KMS-11 (cell line): ENCODE measurements around the gene KRT7.

Experiments used
- H2AFZ ChIP-seq: fragments of 200-600 bp; sonication (generic); 2 replicates; pipeline ENCODE4 v1.6.1; 2016; ENCODE audit warnings: antibody characterized with exemption, mixed run types, low read depth
- H3K27ac ChIP-seq: fragments of 200-600 bp; sonication (generic); 2 replicates; pipeline ENCODE4 v1.6.1; 2016; ENCODE audit warnings: mild to moderate bottlenecking, mixed run types
- H3K27me3 ChIP-seq: fragments of 200-600 bp; sonication (generic); 2 replicates; pipeline ENCODE4 v1.6.1; 2017; ENCODE audit warnings: mild to moderate bottlenecking, low read depth, mixed run types, moderate library complexity; ENCODE audit not compliant: insufficient read depth
- H3K36me3 ChIP-seq: fragments of 200-600 bp; sonication (generic); 2 replicates; pipeline ENCODE4 v1.6.1; 2017; ENCODE audit warnings: mild to moderate bottlenecking, mixed run types; ENCODE audit not compliant: insufficient read depth
- H3K4me1 ChIP-seq: fragments of 200-600 bp; sonication (generic); 2 replicates; pipeline ENCODE4 v1.6.1; 2016; ENCODE audit warnings: mild to moderate bottlenecking, low read depth, mixed run types; ENCODE audit not compliant: poor library complexity, severe bottlenecking
- H3K4me2 ChIP-seq: fragments of 200-600 bp; sonication (generic); 2 replicates; pipeline ENCODE4 v1.7.0; 2016; ENCODE audit warnings: mild to moderate bottlenecking, mixed run types
- H3K4me3 ChIP-seq: fragments of 200-600 bp; sonication (generic); IDR thresholded peaks from 2 replicates; pipeline ENCODE4 v1.6.1; 2017; ENCODE audit warnings: low read depth, low read length, mixed read lengths; ENCODE audit not compliant: insufficient read depth
- H3K79me2 ChIP-seq: fragments of 200-600 bp; sonication (generic); 2 replicates; pipeline ENCODE4 v1.6.1; 2016; ENCODE audit warnings: low read depth, mixed run types; ENCODE audit not compliant: insufficient read depth
- H3K9ac ChIP-seq: fragments of 200-600 bp; sonication (generic); 2 replicates; pipeline ENCODE4 v1.6.1; 2016; ENCODE audit warnings: mild to moderate bottlenecking, mixed run types
- H4K20me1 ChIP-seq: fragments of 200-600 bp; sonication (generic); 2 replicates; pipeline ENCODE4 v1.6.1; 2016; ENCODE audit warnings: mild to moderate bottlenecking, mixed run types; ENCODE audit not compliant: insufficient read depth
- TF ChIP-seq, protein P1 (sequence below): fragments of 200-600 bp; sonication (generic); conservative IDR thresholded peaks from 2 replicates; pipeline ENCODE4 v1.6.1; 2017; ENCODE audit warnings: low read depth, mild to moderate bottlenecking, antibody characterized with exemption, low read length, moderate library complexity, mixed read lengths

KRT7 gene

DNA sequence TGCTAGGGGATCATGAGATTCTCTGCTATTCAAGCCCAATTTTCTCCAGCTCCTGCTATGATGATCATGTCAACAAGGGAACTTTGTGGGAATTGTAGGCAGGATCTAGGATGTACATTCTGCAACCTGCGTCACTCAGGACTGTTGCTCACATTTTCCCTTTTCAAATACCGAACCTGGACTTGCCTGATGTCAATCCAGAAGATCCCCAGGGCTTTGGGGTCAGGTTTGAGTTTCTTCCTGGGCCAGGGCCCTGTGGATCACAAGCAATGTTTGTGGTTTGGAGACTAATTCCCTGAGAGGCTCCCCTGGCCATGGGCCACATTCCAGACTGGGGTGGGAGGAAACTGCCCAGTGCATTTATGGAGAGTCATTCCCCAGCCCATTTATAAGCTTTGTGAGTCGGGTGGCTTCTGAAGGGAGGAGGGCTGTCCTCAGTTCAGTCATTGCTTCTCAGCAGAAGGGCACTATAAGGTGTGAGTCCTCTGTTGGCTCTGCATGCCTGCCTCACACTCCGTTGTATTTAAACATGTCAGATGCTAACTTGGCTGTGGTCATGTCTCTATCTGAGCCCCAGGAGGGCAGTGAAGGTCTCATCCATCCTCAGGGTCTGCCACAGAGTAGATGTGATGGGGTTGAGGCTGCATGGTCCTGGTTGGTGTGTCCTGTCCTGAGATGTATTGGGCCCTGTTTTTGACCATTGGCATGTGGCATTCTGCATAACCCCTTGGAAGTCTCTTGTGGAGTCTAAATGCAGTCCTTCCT is 47.9 kb downstream of the KRT7 start:
- Histone ChIP-seq H3K36me3 (no peaks in the 10 kb centered on the region), H3K79me2 (no peaks in the 10 kb centered on the region), H3K4me2 (peak overlapping the region; percentile 38), H3K4me3 (no peak overlapping the region), H3K9ac (no peak overlapping the region), H2AFZ (no peak overlapping the region), H3K27me3 (no peaks in the 10 kb centered on the region), H3K27ac (no peak overlapping the region), H3K4me1 (peaks cover 34% of the 10 kb centered on the region), H4K20me1 (no peaks in the 10 kb centered on the region)
- TF ChIP-seq, protein P1, sequence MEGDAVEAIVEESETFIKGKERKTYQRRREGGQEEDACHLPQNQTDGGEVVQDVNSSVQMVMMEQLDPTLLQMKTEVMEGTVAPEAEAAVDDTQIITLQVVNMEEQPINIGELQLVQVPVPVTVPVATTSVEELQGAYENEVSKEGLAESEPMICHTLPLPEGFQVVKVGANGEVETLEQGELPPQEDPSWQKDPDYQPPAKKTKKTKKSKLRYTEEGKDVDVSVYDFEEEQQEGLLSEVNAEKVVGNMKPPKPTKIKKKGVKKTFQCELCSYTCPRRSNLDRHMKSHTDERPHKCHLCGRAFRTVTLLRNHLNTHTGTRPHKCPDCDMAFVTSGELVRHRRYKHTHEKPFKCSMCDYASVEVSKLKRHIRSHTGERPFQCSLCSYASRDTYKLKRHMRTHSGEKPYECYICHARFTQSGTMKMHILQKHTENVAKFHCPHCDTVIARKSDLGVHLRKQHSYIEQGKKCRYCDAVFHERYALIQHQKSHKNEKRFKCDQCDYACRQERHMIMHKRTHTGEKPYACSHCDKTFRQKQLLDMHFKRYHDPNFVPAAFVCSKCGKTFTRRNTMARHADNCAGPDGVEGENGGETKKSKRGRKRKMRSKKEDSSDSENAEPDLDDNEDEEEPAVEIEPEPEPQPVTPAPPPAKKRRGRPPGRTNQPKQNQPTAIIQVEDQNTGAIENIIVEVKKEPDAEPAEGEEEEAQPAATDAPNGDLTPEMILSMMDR = no peak

DNA sequence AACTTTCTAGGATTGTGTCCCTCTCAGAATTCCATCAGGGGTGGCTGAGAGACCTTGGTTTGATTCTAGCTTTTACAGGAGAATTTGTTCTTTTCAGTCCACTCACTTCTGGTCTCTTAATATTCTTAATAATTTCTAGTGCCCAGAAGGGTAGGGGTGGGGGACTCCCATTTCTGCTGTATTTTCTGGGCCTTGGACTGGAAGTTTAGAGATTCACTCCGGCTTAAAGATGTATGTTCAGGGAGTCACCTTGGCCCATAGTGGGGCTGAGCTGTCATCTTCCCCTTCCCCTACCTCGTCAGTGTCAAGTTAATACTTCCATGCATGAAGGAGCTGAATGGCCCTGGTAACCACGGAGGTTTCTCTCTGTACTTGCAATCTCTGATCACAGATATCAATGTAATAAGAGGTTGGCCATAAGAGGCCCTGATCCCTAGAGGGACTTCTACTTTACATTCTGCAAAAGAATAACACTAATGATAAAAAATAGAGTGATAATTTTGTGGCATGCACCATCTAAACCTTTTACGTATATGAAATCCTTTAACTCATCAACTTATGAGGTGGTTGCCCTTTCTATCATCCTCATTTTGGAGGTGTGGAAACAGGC is 51.6 kb downstream of the KRT7 start:
- Histone ChIP-seq H2AFZ (no peak overlapping the region), H3K4me2 (no peak overlapping the region), H3K27me3 (no peaks in the 10 kb centered on the region), H3K4me1 (peaks cover 45% of the 10 kb centered on the region), H3K9ac (no peak overlapping the region), H3K79me2 (no peaks in the 10 kb centered on the region), H3K4me3 (no peak overlapping the region), H3K27ac (no peak overlapping the region), H3K36me3 (no peaks in the 10 kb centered on the region), H4K20me1 (no peaks in the 10 kb centered on the region)
- TF ChIP-seq, protein P1 = no peak

DNA sequence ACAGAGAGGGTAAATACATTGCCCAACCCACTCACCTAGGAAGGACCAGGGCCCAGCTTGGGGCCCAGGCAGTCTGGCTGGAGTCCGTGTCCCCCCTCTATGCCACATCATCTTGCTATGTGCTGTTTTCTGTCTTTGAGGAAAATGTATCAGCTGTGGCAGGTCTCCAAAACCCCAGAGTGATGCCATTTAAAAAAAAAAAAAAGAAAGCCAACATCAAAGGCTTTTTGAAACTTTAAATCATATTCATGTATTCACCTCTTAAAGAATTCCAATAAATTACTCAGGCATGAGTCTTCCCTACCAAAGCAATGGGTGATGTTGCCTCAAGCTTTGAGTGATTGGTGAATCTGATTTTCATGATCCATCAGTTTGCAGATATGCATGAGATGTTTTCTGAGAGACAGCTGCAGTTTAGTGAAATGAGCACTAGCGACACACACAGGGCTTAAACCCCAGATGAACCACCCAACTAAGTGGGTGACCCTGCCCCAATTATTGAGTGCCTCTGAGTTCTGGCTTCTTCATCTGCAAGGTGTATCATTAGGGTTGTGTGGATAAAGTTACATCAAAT is 52.2 kb downstream of the KRT7 start:
- Histone ChIP-seq H3K4me3 (no peak overlapping the region), H3K79me2 (no peaks in the 10 kb centered on the region), H3K27ac (no peak overlapping the region), H3K4me2 (no peak overlapping the region), H3K36me3 (no peaks in the 10 kb centered on the region), H3K27me3 (no peaks in the 10 kb centered on the region), H3K9ac (no peak overlapping the region), H3K4me1 (peaks cover 39% of the 10 kb centered on the region), H4K20me1 (no peaks in the 10 kb centered on the region), H2AFZ (no peak overlapping the region)
- TF ChIP-seq, protein P1 = no peak

DNA sequence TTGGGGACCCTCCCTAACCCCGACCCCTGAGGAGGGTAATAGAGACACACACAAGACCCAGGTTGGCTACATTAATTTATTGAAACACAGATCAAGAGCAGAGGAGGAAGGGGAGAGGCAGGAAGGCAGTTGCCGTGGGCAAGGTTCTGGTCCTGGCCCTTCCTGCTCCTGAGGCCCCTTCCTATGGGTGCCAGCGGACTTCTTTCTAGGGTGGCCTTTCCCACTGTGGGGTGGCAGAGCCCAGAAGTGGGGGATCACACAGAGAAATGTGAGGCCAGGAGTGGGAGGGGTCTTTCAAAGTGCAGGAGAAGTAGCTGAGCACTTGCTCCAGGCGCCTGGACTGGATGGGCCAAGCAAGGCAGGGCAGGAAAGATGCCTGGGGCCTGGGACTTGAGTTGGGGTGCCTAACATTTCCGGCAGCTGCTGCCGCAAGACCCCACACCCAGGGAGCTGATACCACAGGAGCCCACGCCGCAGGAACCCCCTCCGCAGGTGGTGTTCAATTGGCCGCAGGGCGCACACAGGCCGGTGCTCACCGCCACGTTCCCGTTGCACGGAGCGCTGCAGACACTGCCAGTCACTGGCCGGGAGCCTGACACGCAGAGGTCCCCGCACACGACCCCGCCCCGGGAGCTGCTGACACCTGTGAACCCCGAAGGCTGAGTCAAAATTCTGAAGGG is 52.9 kb downstream of the KRT7 start:
- Histone ChIP-seq H3K9ac (no peak overlapping the region), H3K4me1 (peaks cover 32% of the 10 kb centered on the region)

More for the DNA sequence above, 52.9 kb downstream of the KRT7 start:
- H3K36me3 ChIP-seq = no peaks in the 10 kb centered on the region
- no peak overlapping the region for H3K4me3 ChIP-seq
- H4K20me1 ChIP-seq = no peaks in the 10 kb centered on the region
- no peak overlapping the region for H2AFZ ChIP-seq
- TF ChIP-seq, protein P1 = no peak
- no peak overlapping the region for H3K4me2 ChIP-seq
- H3K79me2 ChIP-seq = no peaks in the 10 kb centered on the region
- no peak overlapping the region for H3K27ac ChIP-seq
- no peaks in the 10 kb centered on the region for H3K27me3 ChIP-seq
